BJ (cell line): Measurements from ENCODE around the gene MAPK11. TPM values are rescaled to one million over a fixed set of nuclear protein-coding genes. Genes with fewer than 3 reads are reported as not detected.

Experiments
- CTCF ChIA-PET: fragments of 350-600 bp; formaldehyde crosslinking; extraction: SDS; loops from one replicate; lab custom pipeline; 2021; ENCODE audit warnings: antibody characterized with exemption, inconsistent platforms; lab: Yijun Ruan, JAX
- POLR2A ChIA-PET: fragments of 300-600 bp; sonication (Branson Sonifier 250); formaldehyde crosslinking; extraction: SDS; loops from one replicate; lab custom pipeline; 2021; ENCODE audit warnings: antibody characterized with exemption; lab: Charles Lee
- DNase-seq: peaks from one replicate; pipeline ENCODE4 v3.0.0-alpha.2; 2011; ENCODE audit warnings: low read depth
- H3K27me3 ChIP-seq: 2 replicates; pipeline ENCODE4 v1.6.0; 2011; ENCODE audit warnings: low read length; ENCODE audit not compliant: control insufficient read depth, insufficient read depth
- H3K36me3 ChIP-seq: 2 replicates; pipeline ENCODE4 v1.5.1; 2011; ENCODE audit warnings: low read length; ENCODE audit not compliant: control insufficient read depth, insufficient read depth
- H3K4me3 ChIP-seq: 2 replicates; pipeline ENCODE4 v1.5.1; 2011; ENCODE audit warnings: low read depth, mild to moderate bottlenecking, control low read depth, low read length
- polyA plus RNA-seq: library from polyadenylated mRNA; depleted of rRNA; stranded (reverse); fragments of >200 nt; gene quantifications from 2 replicates; pipeline ENCODE4 v1.2.3, GENCODE V29; 2011
- TF ChIP-seq, protein P1 (sequence below): IDR thresholded peaks from 2 replicates; pipeline ENCODE4 v1.5.1; 2011; ENCODE audit warnings: low read depth, mild to moderate bottlenecking, control low read depth, inconsistent platforms, low read length, moderate library complexity; ENCODE audit not compliant: insufficient read depth

MAPK11 gene
- polyA plus RNA-seq, 1 experiment, result 19.6 TPM

DNA sequence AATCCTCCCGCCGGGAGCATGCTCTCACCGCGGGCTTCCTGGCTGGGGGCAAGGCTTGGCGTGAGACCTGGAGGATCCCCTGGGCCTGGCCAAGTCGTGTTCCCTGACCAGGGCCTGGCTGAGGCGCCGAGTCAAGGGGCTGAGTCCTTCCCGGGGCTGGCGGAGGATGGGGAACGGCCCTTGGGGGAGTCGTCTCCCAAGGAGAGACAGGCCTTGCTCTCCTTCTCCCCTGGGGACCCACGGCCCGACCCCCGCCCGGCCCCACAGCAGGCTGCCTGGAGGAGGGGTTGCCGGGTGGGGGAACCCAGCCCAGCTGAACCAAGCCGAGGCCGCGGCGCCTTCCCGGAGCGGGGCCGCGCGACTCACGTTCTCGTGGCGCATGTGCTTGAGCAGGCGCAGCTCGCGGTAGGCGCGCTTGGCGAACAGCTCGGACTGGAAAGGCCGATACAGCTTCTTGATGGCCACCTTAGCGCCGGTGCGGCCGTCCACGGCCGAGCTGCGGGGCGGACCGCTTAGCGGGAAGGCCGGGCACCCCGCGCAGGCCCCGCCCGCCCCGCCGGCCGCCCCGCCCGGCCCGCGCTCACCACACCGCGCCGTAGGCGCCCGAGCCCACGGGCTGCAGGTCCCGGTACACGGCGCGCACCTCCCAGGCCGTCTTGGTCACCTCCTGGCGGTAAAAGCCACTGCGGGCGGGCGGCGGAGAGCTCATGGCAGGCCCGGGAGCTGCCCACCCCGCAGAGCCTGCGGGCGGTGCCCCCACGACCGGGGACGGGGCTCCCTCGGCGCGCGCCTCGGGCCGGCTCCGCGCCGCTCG lies 9.2 kb downstream of the MAPK11 start:
- CTCF ChIA-PET, result interaction anchor here (1.0 to 4.7 kb wide), 6 partner anchors 9 to 81 kb away, joined by 3 to 28 read pairs (median 7); partner anchors contain the start of genes DENND6B and HDAC10
- DNase-seq, result no peak
- POLR2A ChIA-PET, result interaction anchor here (0.6 kb wide), 1 partner anchor 48 kb away, joined by 4 read pairs; no protein-coding TSS in a partner anchor
- Histone ChIP-seq H3K36me3 (peaks cover 15% of the 10 kb centered on the region), H3K4me3 (peak overlapping the region; percentile 68), H3K27me3 (no peaks in the 10 kb centered on the region)
- TF ChIP-seq, protein P1, sequence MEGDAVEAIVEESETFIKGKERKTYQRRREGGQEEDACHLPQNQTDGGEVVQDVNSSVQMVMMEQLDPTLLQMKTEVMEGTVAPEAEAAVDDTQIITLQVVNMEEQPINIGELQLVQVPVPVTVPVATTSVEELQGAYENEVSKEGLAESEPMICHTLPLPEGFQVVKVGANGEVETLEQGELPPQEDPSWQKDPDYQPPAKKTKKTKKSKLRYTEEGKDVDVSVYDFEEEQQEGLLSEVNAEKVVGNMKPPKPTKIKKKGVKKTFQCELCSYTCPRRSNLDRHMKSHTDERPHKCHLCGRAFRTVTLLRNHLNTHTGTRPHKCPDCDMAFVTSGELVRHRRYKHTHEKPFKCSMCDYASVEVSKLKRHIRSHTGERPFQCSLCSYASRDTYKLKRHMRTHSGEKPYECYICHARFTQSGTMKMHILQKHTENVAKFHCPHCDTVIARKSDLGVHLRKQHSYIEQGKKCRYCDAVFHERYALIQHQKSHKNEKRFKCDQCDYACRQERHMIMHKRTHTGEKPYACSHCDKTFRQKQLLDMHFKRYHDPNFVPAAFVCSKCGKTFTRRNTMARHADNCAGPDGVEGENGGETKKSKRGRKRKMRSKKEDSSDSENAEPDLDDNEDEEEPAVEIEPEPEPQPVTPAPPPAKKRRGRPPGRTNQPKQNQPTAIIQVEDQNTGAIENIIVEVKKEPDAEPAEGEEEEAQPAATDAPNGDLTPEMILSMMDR, result no peak

DNA sequence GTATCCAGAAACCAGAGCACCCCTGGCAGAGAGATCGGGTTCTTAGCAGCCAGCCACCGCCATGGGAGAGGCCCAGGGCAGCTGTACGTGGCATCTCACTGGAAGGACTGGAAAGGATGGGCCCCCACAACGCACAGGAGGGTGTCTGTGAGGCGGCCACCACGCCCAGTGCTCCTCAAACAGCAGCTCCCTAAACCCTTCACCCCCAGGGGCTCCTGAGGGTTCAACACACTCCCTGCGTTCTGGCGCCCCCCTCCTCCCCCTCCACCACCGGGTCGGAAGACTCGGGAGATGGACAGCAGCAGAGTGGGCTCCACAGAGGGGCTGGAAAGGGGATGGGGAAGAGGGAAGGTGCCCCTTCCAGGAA lies 9.8 kb downstream of the MAPK11 start:
- DNase-seq, result no peak
- peaks cover 18% of the 10 kb centered on the region for H3K36me3 ChIP-seq
- ChIA-PET POLR2A (interaction anchor here (0.6 kb wide), 1 partner anchor 48 kb away, joined by 4 read pairs; no protein-coding TSS in a partner anchor), CTCF (interaction anchor here (1.0 to 4.7 kb wide), 5 partner anchors 9 to 82 kb away, joined by 3 to 28 read pairs (median 6); partner anchors contain the start of gene HDAC10)
- peak overlapping the region; percentile 68 for H3K4me3 ChIP-seq
- no peaks in the 10 kb centered on the region for H3K27me3 ChIP-seq
- TF ChIP-seq, protein P1, result no peak

DNA sequence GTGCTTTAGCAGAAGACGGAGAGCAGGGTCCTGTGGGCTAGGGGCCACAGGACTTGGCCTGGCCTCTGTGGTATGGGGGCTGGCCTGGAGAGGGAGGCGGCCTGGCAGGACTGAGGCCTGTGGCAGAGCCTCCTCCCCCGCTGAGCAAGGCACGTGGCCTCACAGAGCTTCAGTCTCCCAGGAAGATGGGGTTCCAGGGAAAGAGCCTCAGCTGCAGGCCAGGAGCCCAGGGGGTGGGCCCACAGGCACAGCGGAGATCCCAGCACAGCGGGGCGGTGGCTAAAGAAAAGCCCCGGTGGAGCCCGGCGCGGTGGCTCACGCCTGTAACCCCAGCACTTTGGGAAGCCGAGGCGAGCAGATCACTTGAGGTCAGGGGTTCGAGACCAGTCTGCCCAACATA lies 10.9 kb downstream of the MAPK11 start:
- H3K27me3 ChIP-seq, result no peaks in the 10 kb centered on the region
- CTCF ChIA-PET, result interaction anchor here (0.7 to 2.7 kb wide), 2 partner anchors 16 to 83 kb away, joined by 3 to 9 read pairs; no protein-coding TSS in a partner anchor
- H3K4me3 ChIP-seq, result no peak overlapping the region
- POLR2A ChIA-PET, result no interaction called here
- H3K36me3 ChIP-seq, result peaks cover 24% of the 10 kb centered on the region
- TF ChIP-seq, protein P1, result no peak
- DNase-seq, result no peak

DNA sequence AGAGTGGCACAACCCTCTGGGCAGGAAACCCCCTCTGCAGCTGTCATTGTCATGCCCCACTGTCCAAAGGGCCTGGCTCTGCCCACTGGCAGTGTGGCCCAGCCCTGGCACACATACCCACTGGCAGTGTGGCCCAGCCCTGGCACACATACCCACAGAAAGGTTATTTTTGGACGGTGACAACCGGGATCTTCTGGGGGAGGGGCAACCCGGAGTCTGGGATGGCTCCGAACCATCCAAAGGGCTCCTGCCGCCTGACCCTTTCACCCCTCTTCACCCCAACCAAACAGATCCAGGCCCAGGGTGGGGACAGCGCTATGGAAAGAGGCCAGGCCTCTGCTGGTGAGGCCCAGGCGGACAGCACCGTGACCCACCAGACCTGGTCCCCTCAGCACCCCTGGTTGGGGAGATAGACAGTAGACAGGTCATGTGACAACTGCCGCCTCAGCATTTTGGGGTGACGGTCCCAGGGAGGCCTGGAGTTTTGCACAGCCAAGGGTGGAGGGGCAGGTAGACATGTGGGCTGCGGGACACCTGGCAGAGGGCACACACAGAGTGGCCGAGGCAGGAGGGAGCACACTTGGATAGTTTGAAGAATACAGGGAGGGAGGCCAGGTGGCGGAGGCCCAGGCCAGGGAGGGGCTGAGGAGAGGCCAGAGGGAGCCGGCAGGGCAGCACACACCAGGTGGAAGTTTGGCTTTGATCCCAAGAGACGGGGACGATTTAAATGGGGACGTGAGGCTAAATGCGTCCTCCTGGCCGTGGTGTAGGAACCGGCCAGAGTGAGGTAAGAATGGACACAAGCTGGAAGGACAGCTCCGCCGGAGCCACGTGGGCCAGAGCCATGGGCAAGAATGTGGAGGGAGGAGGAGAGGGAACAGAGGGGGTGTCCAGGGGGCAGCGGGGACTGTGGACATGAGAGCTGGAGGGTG lies 11.6 kb downstream of the MAPK11 start:
- TF ChIP-seq, protein P1, result no peak
- peaks cover 24% of the 10 kb centered on the region for H3K36me3 ChIP-seq
- ChIA-PET CTCF (interaction anchor here (0.7 to 2.7 kb wide), 2 partner anchors 17 to 83 kb away, joined by 3 to 9 read pairs; no protein-coding TSS in a partner anchor), POLR2A (no interaction called here)
- no peak overlapping the region for H3K4me3 ChIP-seq
- H3K27me3 ChIP-seq, result no peaks in the 10 kb centered on the region
- DNase-seq, result no peak
